ENCODE data around the gene SUMF1.

DNA sequence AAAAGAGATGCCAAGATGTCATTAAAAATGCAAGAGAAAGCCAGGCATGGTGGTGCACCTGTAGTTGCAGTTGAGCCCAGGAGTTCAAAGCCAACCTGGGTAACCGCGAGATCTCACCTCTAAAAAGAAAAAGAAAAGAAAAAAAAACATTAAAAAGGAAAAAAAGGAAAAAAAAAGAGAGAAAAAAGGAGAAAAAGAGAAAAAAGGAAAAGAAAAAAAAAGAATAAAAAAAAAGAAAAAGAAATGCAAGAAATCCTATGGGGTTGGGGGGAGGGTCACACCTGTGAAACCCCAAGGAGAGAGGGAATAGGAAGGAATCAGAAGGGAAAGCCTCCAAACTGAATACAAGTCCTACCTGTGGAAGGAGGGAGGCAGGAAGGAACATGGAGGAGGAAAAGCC, 5.2 kb upstream of the SUMF1 start:
- TF ChIP-seq, protein P1, sequence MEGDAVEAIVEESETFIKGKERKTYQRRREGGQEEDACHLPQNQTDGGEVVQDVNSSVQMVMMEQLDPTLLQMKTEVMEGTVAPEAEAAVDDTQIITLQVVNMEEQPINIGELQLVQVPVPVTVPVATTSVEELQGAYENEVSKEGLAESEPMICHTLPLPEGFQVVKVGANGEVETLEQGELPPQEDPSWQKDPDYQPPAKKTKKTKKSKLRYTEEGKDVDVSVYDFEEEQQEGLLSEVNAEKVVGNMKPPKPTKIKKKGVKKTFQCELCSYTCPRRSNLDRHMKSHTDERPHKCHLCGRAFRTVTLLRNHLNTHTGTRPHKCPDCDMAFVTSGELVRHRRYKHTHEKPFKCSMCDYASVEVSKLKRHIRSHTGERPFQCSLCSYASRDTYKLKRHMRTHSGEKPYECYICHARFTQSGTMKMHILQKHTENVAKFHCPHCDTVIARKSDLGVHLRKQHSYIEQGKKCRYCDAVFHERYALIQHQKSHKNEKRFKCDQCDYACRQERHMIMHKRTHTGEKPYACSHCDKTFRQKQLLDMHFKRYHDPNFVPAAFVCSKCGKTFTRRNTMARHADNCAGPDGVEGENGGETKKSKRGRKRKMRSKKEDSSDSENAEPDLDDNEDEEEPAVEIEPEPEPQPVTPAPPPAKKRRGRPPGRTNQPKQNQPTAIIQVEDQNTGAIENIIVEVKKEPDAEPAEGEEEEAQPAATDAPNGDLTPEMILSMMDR (IDR thresholded peaks at IDR 0.05) = no peak
- TF ChIP-seq POLR2A (IDR thresholded peaks at IDR 0.05) = no peak
